Stimulated activated CD4-positive, alpha-beta T cell treated with anti-CD3 and anti-CD28 coated beads, Interleukin-4, amount 100 ng/mL, for 4 hours (primary cell): ENCODE measurements around the gene BANP.
"Not testable (repeated sequence)": the region's sequence is repeated elsewhere in the genome, so short reads cannot be mapped to it uniquely, and the experiment has no call there.

ENCODE experiments used
- DNase-seq, 2 experiments: peaks; one replicate each; pipeline ENCODE4 v3.0.0-alpha.2; 2020

The BANP gene

GRCh38 chr16:88089071-88089470 is 137.8 kb downstream of the BANP start:
- DNase-seq, result not testable (repeated sequence)

- not testable (repeated sequence) for DNase-seq
Measured at GRCh38 chr16:88089632-88090376, 138.6 kb downstream of the BANP start.

GRCh38 chr16:88090377-88091175 is 139.3 kb downstream of the BANP start:
- DNase-seq, result not testable (repeated sequence)

- not testable (repeated sequence) for DNase-seq
Measured at GRCh38 chr16:88091221-88091971, 140.2 kb downstream of the BANP start.

GRCh38 chr16:88091972-88092302 is 140.7 kb downstream of the BANP start:
- not testable (repeated sequence) for DNase-seq

- DNase-seq, result not testable (repeated sequence)
Measured at GRCh38 chr16:88092791-88093555, 141.7 kb downstream of the BANP start.

- not testable (repeated sequence) for DNase-seq
Measured at GRCh38 chr16:88093556-88094252, 142.5 kb downstream of the BANP start.

- not testable (repeated sequence) for DNase-seq
Measured at GRCh38 chr16:88094253-88094575, 143.0 kb downstream of the BANP start.

- not testable (repeated sequence) for DNase-seq
Measured at GRCh38 chr16:88094900-88095299, 143.7 kb downstream of the BANP start.

- not testable (repeated sequence) for DNase-seq
Measured at GRCh38 chr16:88096659-88097058, 145.4 kb downstream of the BANP start.

GRCh38 chr16:88098731-88099562 is 147.7 kb downstream of the BANP start:
- DNase-seq, result not testable (repeated sequence)

GRCh38 chr16:88099563-88099890 is 148.3 kb downstream of the BANP start:
- DNase-seq, result no peak

GRCh38 chr16:88099956-88100355 is 148.7 kb downstream of the BANP start:
- not testable (repeated sequence) for DNase-seq

- DNase-seq, result not testable (repeated sequence)
Measured at GRCh38 chr16:88100801-88101622, 149.8 kb downstream of the BANP start.

GRCh38 chr16:88101623-88102105 is 150.4 kb downstream of the BANP start:
- not testable (repeated sequence) for DNase-seq

GRCh38 chr16:88102597-88102996 is 151.4 kb downstream of the BANP start:
- DNase-seq, result no peak

- no peak for DNase-seq
Measured at GRCh38 chr16:88103011-88103410, 151.8 kb downstream of the BANP start.

- DNase-seq, result no peak
Measured at GRCh38 chr16:88103581-88104188, 152.5 kb downstream of the BANP start.

- DNase-seq, result not testable (repeated sequence)
Measured at GRCh38 chr16:88104363-88104762, 153.1 kb downstream of the BANP start.
